DND-41 (cell line): ENCODE results near the gene ACADL.

Experiments used
- CTCF ChIP-seq: IDR thresholded peaks from 2 replicates; pipeline ENCODE4 v1.5.1; 2012; ENCODE audit warnings: borderline replicate concordance, low read length, moderate library complexity, mild to moderate bottlenecking; ENCODE audit not compliant: poor library complexity, severe bottlenecking; ENCODE audit errors: extremely low read depth
- EZH2 ChIP-seq: IDR thresholded peaks from 3 replicates; pipeline ENCODE4 v1.6.1; 2012; ENCODE audit warnings: borderline replicate concordance, low read depth, mild to moderate bottlenecking, moderate library complexity, low read length, inconsistent platforms; ENCODE audit not compliant: severe bottlenecking

DNA sequence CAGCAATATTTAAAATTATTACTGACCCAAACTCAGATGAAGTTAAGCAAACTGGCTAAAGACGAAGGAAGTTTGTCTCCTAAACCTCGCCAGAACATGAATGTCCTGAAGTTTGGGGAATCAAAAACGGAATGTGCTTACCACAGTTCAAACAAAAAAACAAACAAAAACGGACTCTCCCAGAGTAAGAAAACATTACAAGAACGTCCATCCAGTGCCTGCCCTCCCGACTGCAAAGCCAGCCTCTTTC lies 55.1 kb downstream of the ACADL start:
- TF ChIP-seq CTCF (no peak), EZH2 (no peak)
